ENCODE results near the gene TMEM273. TPM values are rescaled to one million over a fixed set of nuclear protein-coding genes. Genes with fewer than 3 reads are reported as not detected.

Gene TMEM273
- total and polyA plus RNA-seq, 8 donors, result 0.91 to 7.5 (median 2.7) TPM

- no peak for TF ChIP-seq CTCF (IDR thresholded peaks at IDR 0.05)
- no peak for FAIRE-seq
- DNase-seq, result no peak
- 61 to 62% methylated on average over 9 of the region's 9 CpGs for WGBS, 2 donors
- intact Hi-C loops (cut with DNase I), result no loop called here
- peak in 2 of 4 donors; percentile 32 to 54 for ATAC-seq
- no peaks in the 10 kb centered on the region for H3K9me3 ChIP-seq
- H3K27ac ChIP-seq, result no peak overlapping the region
- no peak overlapping the region for H3K4me3 ChIP-seq
- no peaks in the 10 kb centered on the region for H3K27me3 ChIP-seq
- peaks cover 0 to 3% (median 0%) of the 10 kb centered on the region in 3 donors for H3K4me1 ChIP-seq
- H3K36me3 ChIP-seq, result no peaks in the 10 kb centered on the region
These were observed 78.4 kb downstream of the TMEM273 start for GRCh38 chr10:49109669-49110340.

GRCh38 chr10:49108656-49109055, 79.5 kb downstream of the TMEM273 start:
- no peak for TF ChIP-seq CTCF (IDR thresholded peaks at IDR 0.05)
- peaks cover 0 to 3% (median 0%) of the 10 kb centered on the region in 3 donors for H3K4me1 ChIP-seq
- FAIRE-seq (no peak), ATAC-seq (no peak), DNase-seq (no peak)
- H3K9me3 ChIP-seq, result no peaks in the 10 kb centered on the region
- no peaks in the 10 kb centered on the region for H3K27me3 ChIP-seq
- intact Hi-C loops (cut with DNase I), result no loop called here
- no peak overlapping the region for H3K4me3 ChIP-seq
- no peak overlapping the region for H3K27ac ChIP-seq
- WGBS, 2 donors, result 86 to 92% methylated on average over 7 of the region's 7 CpGs
- H3K36me3 ChIP-seq, result no peaks in the 10 kb centered on the region

- FAIRE-seq, result no peak
- H3K27ac ChIP-seq, result no peak overlapping the region
- WGBS, 2 donors, result 83 to 91% methylated on average over 8 of the region's 8 CpGs
These were observed 80.3 kb downstream of the TMEM273 start for GRCh38 chr10:49107887-49108267.

GRCh38 chr10:49107111-49107886, 80.9 kb downstream of the TMEM273 start:
- H3K4me3 ChIP-seq, result no peak overlapping the region
- H3K36me3 ChIP-seq, result no peaks in the 10 kb centered on the region
- no peaks in the 10 kb centered on the region for H3K27me3 ChIP-seq
- FAIRE-seq, result no peak
- H3K27ac ChIP-seq, result no peak overlapping the region
- no peak for DNase-seq
- no peak for ATAC-seq
- TF ChIP-seq CTCF (IDR thresholded peaks at IDR 0.05), result no peak
- peaks cover 0 to 3% (median 0%) of the 10 kb centered on the region in 3 donors for H3K4me1 ChIP-seq
- WGBS, 2 donors, result 92 to 93% methylated on average over 17 of the region's 17 CpGs
- H3K9me3 ChIP-seq, result no peaks in the 10 kb centered on the region
- intact Hi-C loops (cut with DNase I), result no loop called here

More at GRCh38 chr10:49107887-49108267, 80.3 kb downstream of the TMEM273 start:
- DNase-seq, result no peak
- Histone ChIP-seq H3K4me1 (peaks cover 0 to 3% (median 0%) of the 10 kb centered on the region in 3 donors), H3K4me3 (no peak overlapping the region), H3K36me3 (no peaks in the 10 kb centered on the region), H3K9me3 (no peaks in the 10 kb centered on the region), H3K27me3 (no peaks in the 10 kb centered on the region)
- TF ChIP-seq CTCF (IDR thresholded peaks at IDR 0.05), result no peak
- intact Hi-C loops (cut with DNase I), result no loop called here
- no peak for ATAC-seq

Measured in pancreas (tissue), 10 donors.